Panc1 (cell line): ENCODE data around the gene CRELD2.
A peak's percentile ranks its signal among the peaks of the same experiment; 100 is the strongest.

Source experiments
- POLR2AphosphoS5 ChIP-seq: IDR thresholded peaks from 2 replicates; pipeline ENCODE4 v1.6.1; 2012; ENCODE audit warnings: mild to moderate bottlenecking, low read depth, low read length, moderate library complexity
- REST ChIP-seq, 2 experiments: IDR thresholded peaks; 2 replicates each; pipeline ENCODE4 v1.6.1; 2011 to 2012; ENCODE audit warnings: low read depth in 2 of 2, control low read depth in 1 of 2, low read length in 1 of 2, mild to moderate bottlenecking in 1 of 2, moderate library complexity in 1 of 2; ENCODE audit not compliant: insufficient read depth in 1 of 2
- SIN3A ChIP-seq: IDR thresholded peaks from 2 replicates; pipeline ENCODE4 v1.6.1; 2012; ENCODE audit warnings: low read depth, mild to moderate bottlenecking, low read length, moderate library complexity, borderline replicate concordance; ENCODE audit not compliant: insufficient read depth
- TF ChIP-seq, protein P1 (sequence below): fragments of 450-650 bp; IDR thresholded peaks from 2 replicates; pipeline ENCODE4 v1.5.1; 2017; ENCODE audit warnings: mild to moderate bottlenecking

GRCh38 chr22:49962012-49962750 lies 43.7 kb downstream of the CRELD2 start:
- TF ChIP-seq, protein P1, sequence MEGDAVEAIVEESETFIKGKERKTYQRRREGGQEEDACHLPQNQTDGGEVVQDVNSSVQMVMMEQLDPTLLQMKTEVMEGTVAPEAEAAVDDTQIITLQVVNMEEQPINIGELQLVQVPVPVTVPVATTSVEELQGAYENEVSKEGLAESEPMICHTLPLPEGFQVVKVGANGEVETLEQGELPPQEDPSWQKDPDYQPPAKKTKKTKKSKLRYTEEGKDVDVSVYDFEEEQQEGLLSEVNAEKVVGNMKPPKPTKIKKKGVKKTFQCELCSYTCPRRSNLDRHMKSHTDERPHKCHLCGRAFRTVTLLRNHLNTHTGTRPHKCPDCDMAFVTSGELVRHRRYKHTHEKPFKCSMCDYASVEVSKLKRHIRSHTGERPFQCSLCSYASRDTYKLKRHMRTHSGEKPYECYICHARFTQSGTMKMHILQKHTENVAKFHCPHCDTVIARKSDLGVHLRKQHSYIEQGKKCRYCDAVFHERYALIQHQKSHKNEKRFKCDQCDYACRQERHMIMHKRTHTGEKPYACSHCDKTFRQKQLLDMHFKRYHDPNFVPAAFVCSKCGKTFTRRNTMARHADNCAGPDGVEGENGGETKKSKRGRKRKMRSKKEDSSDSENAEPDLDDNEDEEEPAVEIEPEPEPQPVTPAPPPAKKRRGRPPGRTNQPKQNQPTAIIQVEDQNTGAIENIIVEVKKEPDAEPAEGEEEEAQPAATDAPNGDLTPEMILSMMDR, result no peak
- TF ChIP-seq REST (IDR thresholded peaks at IDR 0.05; ENCODE audit: insufficient read depth in 1 of 2, low read depth in 2 of 2, low read length in 1 of 2) (no peak), SIN3A (peak; percentile 81; the same call in 1 of the 2 replicates), POLR2AphosphoS5 (no peak)
